HG02981 (cell line): ENCODE measurements around the gene TSPAN18.

Experiments
- ATAC-seq: cut with Tn5 transposase; IDR thresholded peaks from one replicate; pipeline ENCODE4 v1.9.1; 2021; ENCODE audit warnings: mild to moderate bottlenecking, moderate library complexity; ENCODE audit not compliant: unreplicated experiment

Gene TSPAN18

DNA sequence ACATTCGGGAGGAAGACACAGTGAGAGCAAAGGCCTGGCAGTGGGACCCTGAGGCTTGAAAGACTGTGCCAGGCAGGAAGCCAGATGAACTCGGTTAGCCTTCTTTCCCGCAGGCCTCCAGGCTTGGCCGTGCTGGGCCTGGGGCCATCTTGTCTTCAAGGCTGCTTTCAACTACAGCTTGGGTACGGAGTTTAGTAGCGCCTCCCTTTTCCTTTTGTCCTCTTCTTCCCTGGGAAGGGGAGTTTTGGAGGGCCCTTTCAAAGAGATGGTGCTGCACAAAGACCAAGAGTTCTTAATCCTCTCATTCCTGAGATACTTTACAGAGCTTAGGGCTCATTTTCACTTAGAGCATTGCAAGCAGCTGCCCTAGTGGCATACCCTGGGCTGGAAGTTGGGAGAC lies 136.5 kb downstream of the TSPAN18 start:
- no peak for ATAC-seq

DNA sequence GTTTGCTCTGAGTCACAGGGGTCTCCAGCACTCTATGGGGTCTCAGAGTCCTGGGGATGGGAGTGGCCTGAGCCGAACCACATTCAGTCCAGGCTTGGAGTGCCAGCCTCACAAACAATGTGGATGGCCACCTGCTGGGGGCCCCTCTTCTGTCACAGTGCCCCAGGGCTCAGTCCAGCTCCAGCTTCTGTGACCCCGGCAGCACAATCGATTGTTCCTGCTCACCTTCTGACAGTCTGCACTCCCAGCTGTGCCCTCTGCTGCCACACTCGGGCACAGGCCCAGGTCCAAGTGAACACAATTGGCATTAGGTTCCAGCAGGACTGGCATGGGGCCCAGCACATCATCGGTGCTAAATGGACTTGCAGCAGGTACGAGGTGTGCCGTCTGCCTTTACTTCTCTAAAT lies 139.1 kb downstream of the TSPAN18 start:
- ATAC-seq = no peak

DNA sequence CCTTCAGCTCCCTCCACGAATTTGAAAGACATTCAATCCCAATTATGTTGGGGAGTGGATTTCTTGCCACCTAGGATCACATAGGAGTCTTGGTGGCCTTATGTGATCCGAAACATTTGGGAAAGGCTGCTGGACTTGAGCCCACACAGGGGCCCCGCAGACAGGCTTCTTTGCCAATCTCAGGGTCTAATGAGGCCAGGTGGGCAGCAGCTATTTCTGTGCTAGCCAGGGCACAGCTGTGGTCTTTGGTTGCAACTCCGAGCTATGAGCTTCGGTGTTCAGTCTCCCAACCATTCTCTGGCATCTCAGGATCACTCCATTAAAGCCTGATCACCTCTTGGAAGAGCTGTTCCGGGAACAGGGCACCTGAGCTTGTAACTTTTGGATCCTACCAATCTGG lies 139.5 kb downstream of the TSPAN18 start:
- ATAC-seq = no peak

DNA sequence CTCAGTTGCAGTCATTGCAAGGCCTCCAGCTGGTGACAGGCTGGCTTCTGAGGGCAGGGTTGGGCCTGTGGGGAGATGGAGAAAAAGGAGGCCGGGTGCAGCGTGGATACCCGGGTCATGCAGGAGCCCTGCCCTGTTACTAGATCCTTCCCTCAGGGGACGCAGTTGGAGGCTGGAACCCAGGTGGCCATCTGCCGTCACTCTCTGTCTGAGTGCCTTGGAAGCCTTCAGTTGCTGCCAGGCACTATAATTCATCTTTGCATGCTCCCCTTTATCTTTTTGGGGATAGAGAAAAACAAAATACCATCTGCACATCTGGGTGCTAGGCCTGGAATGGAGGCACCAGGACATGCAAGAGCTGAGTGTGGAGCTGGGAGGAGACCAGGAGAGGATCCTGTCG lies 141.3 kb downstream of the TSPAN18 start:
- ATAC-seq = no peak

DNA sequence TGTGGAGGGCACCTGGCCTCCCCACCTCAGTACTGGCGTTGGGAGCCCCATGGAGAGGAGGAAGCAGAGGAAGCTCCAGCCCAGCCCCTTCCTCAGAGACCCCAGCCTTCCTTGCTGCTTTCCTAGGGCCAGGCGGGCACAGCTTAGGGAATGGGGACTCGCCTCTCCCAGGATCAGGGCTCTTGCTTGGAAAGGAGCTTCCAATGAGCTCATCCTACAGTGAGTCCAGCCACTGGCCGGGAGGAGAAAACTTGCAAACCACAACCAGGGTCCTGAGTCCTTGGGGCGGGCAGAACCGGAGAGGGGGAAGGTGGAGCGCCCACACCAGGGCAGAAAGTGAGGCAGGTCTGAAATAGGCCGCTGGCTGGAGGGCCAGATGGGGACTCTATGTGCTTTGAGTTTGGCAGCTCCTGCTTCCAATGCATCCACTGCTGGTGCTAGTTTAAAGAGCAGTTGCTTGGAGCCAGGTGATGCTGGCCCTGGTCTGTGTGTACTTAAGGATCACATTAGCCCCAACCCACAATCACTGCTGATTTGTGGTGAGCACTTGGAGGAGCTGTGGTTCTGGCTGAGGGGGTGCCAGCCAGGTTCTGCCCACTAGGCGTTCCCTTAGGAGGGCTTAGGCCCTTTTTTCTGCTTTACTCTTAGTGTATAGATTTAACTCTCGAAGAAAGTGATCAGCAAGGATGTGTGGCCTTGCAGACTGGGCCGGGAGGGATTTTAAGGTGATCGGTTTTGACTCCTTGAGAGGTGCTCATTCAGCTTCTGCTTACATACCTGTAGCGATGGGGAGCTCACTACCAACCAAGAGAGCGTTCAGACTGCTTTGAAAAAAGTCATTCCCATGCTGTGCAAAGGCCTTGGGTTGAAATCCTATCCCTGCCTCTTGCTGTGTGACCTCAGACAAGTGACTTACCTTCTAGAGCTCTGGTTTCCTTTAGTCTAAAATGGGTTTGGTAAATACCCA lies 142.0 kb downstream of the TSPAN18 start:
- no peak for ATAC-seq

DNA sequence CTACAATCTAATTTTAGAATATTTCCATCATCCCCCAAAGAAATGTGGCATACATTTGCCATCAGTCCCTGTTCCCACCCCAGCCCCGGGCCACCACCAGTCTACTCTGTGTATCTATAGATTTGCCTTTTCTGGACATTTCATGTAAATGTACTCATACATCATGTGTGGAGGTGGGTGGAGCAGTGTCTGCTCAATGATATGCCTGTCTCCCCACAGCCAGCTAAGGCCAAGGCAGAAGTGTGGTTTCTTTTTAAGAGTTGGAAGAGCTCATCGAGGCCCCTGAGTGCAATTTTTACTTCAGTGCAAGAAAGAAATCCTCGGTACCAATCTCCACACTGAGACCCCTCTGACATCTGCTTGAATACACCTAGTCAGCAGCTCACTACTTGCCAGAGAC lies 143.4 kb downstream of the TSPAN18 start:
- no peak for ATAC-seq

DNA sequence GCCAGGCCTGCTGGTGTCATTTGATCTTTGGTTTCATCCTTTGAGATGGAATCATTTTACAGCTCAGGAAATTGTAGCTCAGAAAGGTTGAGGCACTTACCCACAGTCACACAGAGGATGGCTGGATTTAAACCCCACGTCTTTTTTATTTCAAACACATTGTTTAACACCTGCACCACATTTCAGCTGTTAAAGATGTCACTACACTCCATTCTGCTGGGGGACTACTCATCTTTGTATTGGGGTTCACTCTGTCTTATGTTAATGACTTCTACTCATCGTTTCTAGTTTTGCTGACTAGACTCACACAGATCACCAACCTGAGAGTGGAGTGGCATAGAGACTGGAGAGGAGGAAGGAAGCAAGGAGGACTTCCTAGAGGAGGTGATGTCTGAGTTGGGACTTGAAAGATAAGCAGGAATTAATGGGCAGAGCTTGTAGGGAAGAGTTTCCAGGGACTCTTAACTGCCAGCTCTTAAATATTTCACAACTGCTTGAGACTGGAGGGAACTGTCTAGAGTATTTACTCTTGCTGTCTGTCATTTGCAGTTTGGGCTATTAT lies 143.9 kb downstream of the TSPAN18 start:
- no peak for ATAC-seq

DNA sequence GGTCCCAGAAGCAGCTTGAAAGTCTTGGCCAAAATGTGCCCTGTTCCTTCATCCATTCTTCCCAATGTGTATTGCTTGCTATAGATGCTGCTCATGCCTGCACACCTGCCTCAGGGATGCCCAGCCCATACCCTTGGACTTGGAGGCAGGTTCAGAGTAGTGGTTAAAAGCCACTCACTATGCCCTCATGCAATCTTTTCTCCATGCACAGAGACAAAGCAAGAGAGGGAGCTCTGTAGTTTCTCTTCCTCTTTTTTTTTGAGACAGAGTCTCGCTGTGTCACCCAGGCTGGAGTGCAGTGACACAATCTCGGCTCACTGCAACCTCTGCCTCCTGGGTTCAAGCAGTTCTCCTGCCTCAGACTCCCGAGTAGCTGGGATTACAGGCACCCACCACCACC lies 144.9 kb downstream of the TSPAN18 start:
- peak; percentile 95 for ATAC-seq

DNA sequence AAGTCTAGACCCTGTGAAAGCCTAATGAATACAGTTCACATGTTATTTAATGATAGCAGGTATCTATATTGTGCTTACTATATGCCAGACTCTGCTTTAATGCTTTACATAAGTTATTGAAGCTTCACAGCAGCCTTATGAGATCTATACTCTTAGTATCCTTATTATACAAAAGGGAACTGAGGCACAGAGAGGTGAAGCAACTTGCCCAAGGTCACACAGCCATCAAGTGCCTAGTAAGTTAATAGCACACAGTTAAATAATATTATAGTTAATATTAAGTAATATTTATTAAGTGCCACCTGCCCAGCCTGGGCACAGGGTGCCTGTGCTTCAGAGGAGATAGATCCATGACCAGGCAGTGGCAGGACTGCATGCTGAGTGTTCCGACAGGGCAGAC lies 145.8 kb downstream of the TSPAN18 start:
- no peak for ATAC-seq

DNA sequence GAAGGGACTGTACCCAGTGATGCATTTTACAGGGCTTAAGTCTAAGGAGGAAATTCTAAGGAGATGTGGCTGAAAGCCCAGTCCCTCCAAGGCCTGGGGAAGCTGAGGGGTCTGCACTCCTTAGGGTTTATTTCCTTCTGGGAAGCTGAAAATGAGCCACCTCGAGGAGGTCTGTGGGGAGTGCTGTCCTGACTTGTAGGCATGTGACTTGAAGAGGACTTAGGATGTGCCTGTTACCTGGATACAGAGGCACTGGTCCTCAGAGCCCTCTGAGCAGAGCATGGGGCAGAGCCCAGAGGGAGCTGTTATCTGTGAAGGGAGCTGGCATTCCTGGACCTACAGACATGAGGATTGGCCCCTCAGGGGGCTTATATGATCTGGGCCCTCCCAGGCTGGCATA lies 146.8 kb downstream of the TSPAN18 start:
- ATAC-seq = no peak

DNA sequence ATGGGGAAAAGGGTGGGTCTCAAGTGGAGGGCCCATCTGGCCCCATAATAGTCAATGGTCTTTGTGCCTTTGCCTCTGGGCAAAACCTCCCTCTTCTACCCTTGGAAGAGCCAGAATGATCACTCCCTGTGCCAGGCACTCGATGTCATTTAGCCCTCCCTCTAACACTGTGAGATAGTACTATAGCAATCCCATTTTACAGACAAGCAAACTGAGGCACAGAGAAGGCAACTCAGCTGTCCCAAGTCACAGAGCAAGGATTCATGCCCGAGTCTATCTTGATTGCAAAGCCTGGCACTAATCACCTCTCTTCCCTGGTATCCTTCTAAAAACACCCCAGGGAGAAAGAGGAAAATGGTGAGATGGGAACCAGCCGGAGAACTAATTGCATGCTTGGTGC lies 147.5 kb downstream of the TSPAN18 start:
- ATAC-seq = no peak

DNA sequence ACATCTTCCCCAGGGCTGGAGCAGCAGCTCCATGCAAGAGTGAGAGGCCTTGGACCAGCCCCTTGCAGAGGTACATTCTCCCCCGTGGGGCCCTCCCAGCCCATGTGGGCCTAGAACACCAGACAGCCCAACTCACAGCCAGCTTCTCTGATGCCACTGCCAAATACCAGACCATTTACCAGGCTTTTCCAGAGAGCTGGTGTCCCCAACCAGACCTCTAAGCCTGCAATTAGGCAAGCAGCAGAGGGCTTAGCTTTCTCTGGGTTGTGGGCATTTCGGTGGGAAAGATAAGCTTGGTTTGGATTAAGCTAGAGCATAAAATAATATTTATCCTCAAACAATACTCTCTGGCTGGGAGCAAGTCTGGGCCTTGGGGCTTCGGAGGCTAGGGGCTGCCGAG lies 148.3 kb downstream of the TSPAN18 start:
- ATAC-seq = no peak

DNA sequence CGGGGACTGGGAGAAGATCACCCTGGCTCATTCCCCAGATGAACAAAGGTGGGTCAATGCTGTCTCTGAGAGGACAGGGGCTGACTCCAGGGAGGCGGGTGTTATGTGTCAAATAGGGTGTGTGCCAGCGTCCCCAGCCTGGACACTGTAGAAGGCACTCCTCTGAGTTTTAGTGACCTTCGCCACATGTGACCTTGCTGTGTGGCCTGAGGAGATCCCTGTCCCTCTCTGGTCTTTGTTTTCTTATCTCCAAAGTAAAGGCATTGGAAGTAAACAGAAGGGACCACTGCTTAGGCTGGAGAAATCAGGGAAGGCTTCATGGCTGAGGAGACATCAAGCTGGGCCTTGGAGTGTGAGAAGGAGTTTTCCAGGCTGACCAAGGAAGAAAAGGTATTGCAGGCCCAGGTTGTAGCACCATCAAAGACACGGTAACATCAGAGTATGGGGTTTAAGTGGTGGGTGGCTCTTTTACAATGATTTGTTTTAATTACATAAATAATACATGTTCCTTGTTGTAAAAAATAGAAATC lies 149.5 kb downstream of the TSPAN18 start:
- no peak for ATAC-seq

DNA sequence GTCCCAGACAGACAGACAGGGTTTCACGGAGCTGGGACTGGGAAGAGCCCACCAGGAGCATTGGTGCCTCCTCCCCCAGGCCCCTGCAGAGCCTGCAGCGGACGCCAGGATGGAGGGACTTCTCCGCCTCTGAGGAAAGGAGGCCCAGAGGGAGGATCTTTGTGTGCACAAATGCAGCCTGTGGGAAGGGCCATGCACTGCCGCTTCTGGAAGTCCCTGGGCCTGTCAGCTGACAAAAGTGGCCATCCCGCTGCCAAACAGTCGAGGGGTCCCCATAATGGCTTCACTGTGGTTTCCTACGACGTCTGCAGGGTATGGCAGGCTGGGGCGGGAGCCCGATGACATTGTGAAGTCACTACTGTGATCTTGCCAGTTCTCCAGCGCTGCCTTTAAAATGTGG lies 150.1 kb downstream of the TSPAN18 start:
- no peak for ATAC-seq

DNA sequence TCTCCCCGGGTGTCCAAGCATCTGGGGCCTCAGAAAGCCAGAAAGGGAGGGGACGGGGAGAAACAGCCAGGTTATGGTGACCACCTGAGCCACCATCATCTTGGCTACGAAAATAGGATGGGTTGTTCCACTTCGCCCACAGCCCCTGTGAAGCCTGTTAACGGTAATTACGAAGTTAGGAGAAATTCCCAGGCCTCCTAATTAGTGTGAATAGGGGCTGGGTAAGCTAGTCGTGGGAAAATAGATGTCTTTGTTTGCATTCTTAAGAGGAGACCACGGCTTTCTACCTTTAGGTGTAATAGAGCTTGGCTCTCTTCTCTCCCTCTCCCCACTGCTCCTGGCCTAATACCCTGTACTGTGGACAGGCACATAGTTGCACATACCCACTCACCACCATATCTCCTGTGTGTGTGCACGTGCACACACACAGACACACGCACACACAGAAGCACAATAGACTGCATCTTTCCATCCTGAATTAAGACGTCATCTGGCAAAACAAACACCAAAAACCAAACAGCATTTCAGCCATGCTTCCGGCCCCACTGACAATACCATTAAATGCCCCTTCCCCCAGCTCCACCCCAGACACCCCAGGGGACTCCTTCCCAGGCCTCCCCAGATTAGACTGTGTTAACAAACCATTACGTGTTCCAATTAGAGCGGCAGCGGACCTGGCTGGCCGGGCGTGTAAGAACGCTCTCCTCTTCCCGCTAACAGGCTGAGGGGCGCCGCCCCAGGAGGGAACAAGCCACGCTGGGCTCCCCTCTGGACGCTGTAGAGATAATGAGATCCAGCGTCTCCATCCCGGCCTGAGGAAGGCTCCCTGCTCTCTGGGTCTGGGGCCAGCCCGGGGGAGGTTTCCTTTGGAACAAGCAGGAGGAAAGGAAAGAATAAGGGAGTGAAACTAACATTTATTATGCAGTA lies 151.1 kb downstream of the TSPAN18 start:
- no peak for ATAC-seq

DNA sequence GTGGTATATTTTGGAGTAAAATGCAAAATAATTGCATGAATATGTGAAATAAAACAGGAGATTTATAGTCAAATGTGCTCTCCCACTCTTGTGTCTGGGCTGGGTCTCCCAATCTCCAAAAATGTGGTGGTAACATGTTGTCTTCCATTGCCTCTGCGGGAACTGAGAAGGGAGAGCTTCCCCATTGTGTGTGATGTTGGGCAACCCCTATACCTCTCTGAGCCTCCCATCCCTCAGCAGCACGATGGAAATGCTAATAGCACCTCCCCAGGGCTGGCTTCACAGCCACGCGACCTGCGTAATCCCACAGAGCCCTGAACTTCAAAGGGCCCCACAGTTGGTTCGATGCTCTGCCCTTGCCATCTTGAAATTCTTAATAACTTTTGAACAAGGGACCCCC lies 151.9 kb downstream of the TSPAN18 start:
- no peak for ATAC-seq

DNA sequence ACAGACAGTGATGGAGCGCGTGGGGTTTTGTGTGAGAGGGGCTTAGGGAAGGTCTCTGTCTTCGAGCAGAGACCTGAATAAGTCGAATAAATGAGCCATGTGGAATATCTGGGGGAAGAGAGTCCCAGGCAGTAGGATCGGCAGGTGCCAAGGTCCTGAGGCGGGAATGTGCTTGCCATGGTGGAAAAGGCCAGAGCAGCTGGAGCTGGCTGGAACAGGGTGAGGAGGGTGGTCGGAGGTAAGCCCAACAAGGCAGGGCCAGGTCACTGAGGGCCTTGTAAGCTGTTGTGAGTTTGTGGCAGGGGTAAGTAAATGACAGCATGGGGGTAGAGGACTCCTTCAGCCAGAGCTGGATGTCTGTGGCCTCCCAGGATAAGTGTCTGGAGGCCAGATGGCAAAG lies 152.7 kb downstream of the TSPAN18 start:
- no peak for ATAC-seq

DNA sequence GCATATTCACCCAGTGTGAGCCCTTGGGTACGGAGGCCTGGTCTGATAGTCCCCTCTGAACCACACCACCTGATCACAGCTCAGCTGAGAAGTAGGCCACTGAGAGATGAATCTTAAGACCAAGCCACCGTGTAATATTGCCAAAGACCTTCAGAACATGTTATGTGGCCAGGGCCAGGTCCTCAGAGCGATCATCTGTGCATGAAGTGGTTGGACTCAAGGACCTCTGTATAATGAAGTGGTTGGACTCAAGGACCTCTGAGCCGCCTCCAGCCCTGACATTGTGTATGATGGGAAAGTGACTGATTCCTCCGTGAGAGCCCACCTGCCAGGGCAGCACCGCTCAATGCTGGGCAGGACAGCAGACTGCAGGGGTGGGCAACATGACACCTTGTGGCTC lies 153.7 kb downstream of the TSPAN18 start:
- no peak for ATAC-seq

DNA sequence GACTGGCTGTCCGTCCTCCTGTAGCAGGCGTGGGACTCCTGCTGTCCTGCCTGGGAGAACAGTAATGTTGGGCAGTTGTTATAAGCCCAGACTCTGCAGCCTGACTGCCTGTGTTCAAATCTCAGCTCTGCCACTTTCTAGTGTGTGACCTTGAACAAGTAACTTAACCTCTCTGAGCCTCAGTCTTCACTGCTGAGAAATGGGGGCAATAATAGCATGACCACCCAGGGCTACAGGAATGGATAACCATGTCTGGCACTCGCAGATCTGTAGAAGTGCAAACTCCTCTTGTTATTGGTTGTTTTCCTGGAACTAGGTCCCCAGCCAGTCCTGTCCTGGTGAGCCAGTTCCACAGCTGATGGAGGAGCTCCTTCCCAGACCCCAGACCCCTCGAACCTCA lies 154.2 kb downstream of the TSPAN18 start:
- ATAC-seq = no peak

DNA sequence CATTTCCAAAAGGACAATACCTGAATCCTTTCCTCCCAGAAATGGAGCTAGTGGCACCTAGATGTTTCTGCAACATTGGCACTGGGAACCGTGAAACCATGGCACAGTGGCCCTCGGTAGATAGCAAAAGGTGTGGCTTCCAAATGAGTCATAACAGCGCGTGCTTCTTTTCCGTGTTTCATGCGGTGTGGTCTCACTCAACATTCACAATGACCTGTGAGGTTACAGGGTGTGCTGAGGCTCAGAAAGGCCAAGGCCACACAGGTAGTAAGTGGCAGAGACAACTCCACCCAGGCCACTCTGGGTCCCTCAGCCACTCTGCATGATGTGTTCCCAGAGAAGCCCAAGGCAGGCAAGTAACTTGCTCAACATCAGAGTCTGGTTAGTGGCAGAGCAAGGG lies 156.5 kb downstream of the TSPAN18 start:
- no peak for ATAC-seq

DNA sequence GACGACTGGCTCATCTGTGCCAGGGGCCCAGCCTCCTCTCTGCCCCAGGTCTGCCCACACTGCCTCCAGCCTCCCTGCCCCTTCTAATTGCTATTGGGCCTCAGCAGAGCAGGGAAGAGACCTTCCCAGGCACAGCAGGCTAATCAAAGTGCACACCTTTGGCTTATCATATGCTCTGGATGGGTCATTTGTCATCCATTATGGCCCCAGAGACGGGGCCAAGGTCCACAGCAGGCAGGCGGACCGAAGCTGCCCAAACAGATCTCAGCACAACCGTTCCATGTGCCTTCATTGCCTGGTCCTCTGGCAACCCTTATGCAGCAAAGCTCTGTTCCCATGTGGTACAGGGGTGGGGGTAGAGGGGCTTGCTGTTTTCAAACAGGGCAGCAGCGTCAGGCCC lies 157.3 kb downstream of the TSPAN18 start:
- no peak for ATAC-seq
